Left lung (tissue), 10 donors: Measurements from ENCODE around the gene STAB2. TPM values are rescaled to one million over a fixed set of nuclear protein-coding genes. Genes with fewer than 3 reads are reported as not detected.

Source experiments
- ATAC-seq: fragments of 200-7000 bp; cut with Tn5 transposase; one replicate; pipeline ENCODE4 v1.9.1; 2020; ENCODE audit warnings: moderate library complexity
- DNase-seq, 4 donors: peaks; one replicate each; pipeline ENCODE4 v3.0.0-alpha.2; 2013 to 2020
- H3K27ac ChIP-seq, 2 donors: fragments of 200-600 bp; sonication (generic) in 1 of 2; one replicate each; pipeline versions ENCODE4 v1.5.0 to v1.8.0; 2020 to 2021
- H3K27me3 ChIP-seq, 2 donors: fragments of 200-600 bp; sonication (generic) in 1 of 2; one replicate each; pipeline versions ENCODE4 v1.5.0 to v1.8.0; 2020 to 2021
- H3K36me3 ChIP-seq, 2 donors: fragments of 200-600 bp; sonication (generic) in 1 of 2; one replicate each; pipeline versions ENCODE4 v1.5.0 to v1.8.0; 2020 to 2021
- H3K4me1 ChIP-seq, 2 donors: fragments of 200-600 bp; one replicate each; pipeline ENCODE4 v1.8.0; 2021
- H3K4me3 ChIP-seq, 2 donors: fragments of 200-600 bp; sonication (generic) in 1 of 2; one replicate each; pipeline versions ENCODE4 v1.5.0 to v1.8.0; 2020 to 2021; ENCODE audit warnings: mild to moderate bottlenecking in 1 of 2
- H3K9me3 ChIP-seq, 2 donors: fragments of 200-600 bp; sonication (generic) in 1 of 2; one replicate each; pipeline versions ENCODE4 v1.5.0 to v1.8.0; 2020 to 2021
- CTCF ChIP-seq, 2 donors: fragments of 200-600 bp; sonication (generic) in 1 of 2; IDR thresholded peaks; one replicate each; pipeline versions ENCODE4 v1.5.0 to v1.8.0; 2021; ENCODE audit warnings: antibody characterized with exemption in 2 of 2
- intact Hi-C, 2 donors: fragments of 100-400 bp; cut with DNase I; formaldehyde crosslinking; loops; one replicate each; pipeline versions ENCODE4 v1.11.2 to v1.14.2; 2022
- polyA plus RNA-seq, 6 donors: library from polyadenylated mRNA; unstranded; fragments of 120-200 nt; gene quantifications; one replicate each; pipeline ENCODE4 v1.2.1, GENCODE V29; 2013; ENCODE audit not compliant: insufficient read length in 6 of 6
- total RNA-seq, 2 donors: library from RNA; stranded (reverse); fragmentation: NEBNext Ultra II Directional; extraction: Animal tissue kit (Norgen Biotek cat#: 25700); gene quantifications; one replicate each; pipeline ENCODE4 v1.2.1, GENCODE V29; 2021
- donor health status: DM: no; HTN: yes; CAD: no.
- donor health status: DM: no; HTN: no; CAD: no.

STAB2 gene
- total and polyA plus RNA-seq, 8 donors: 1.3 to 41.9 (median 31.5) TPM

- DNase-seq: no peak
- Histone ChIP-seq H3K36me3 (peaks cover 0 to 3% of the 10 kb centered on the region in 2 donors), H3K9me3 (no peaks in the 10 kb centered on the region), H3K27ac (no peak overlapping the region), H3K4me1 (no peaks in the 10 kb centered on the region), H3K27me3 (no peaks in the 10 kb centered on the region), H3K4me3 (no peak overlapping the region)
- intact Hi-C loops: no loop called here
- no peak for ATAC-seq
- no peak for TF ChIP-seq CTCF (IDR thresholded peaks at IDR 0.05)
Observed at GRCh38 chr12:103758310-103759089, 171.4 kb downstream of the STAB2 start.

GRCh38 chr12:103762473-103762872 is 175.4 kb downstream of the STAB2 start:
- H3K4me1 ChIP-seq: no peaks in the 10 kb centered on the region
- no peak overlapping the region for H3K4me3 ChIP-seq
- no peak overlapping the region for H3K27ac ChIP-seq
- H3K9me3 ChIP-seq: no peaks in the 10 kb centered on the region
- intact Hi-C loops: no loop called here
- no peak for ATAC-seq
- peaks cover 0 to 11% of the 10 kb centered on the region in 2 donors for H3K36me3 ChIP-seq
- no peaks in the 10 kb centered on the region for H3K27me3 ChIP-seq
- DNase-seq: peak in 1 of 4 donors; percentile 57
- TF ChIP-seq CTCF (IDR thresholded peaks at IDR 0.05): no peak

- Histone ChIP-seq H3K9me3 (no peaks in the 10 kb centered on the region), H3K4me3 (no peak overlapping the region), H3K4me1 (no peaks in the 10 kb centered on the region), H3K27ac (no peak overlapping the region), H3K36me3 (peaks cover 0 to 11% of the 10 kb centered on the region in 2 donors), H3K27me3 (no peaks in the 10 kb centered on the region)
- DNase-seq (no peak), ATAC-seq (no peak)
- TF ChIP-seq CTCF (IDR thresholded peaks at IDR 0.05): no peak
- intact Hi-C loops: no loop called here
Observed at GRCh38 chr12:103765322-103765721, 178.2 kb downstream of the STAB2 start.

GRCh38 chr12:103766028-103766427 is 179.0 kb downstream of the STAB2 start:
- H3K27ac ChIP-seq: no peak overlapping the region
- H3K27me3 ChIP-seq: no peaks in the 10 kb centered on the region
- DNase-seq (no peak), ATAC-seq (no peak)
- intact Hi-C loops: no loop called here
- H3K36me3 ChIP-seq: peaks cover 0 to 11% of the 10 kb centered on the region in 2 donors
- H3K4me3 ChIP-seq: no peak overlapping the region
- no peaks in the 10 kb centered on the region for H3K4me1 ChIP-seq
- TF ChIP-seq CTCF (IDR thresholded peaks at IDR 0.05): no peak
- no peaks in the 10 kb centered on the region for H3K9me3 ChIP-seq

- Histone ChIP-seq H3K27me3 (no peaks in the 10 kb centered on the region), H3K4me3 (no peak overlapping the region), H3K36me3 (peaks cover 0 to 8% of the 10 kb centered on the region in 2 donors), H3K9me3 (no peaks in the 10 kb centered on the region), H3K4me1 (no peaks in the 10 kb centered on the region), H3K27ac (no peak overlapping the region)
- intact Hi-C loops: no loop called here
- ATAC-seq (no peak), DNase-seq (no peak)
- no peak for TF ChIP-seq CTCF (IDR thresholded peaks at IDR 0.05)
Observed at GRCh38 chr12:103768467-103769123, 181.5 kb downstream of the STAB2 start.
